HepG2 (cell line): ENCODE results near the gene NTMT2. TPM values are rescaled to one million over a fixed set of nuclear protein-coding genes. Genes with fewer than 3 reads are reported as not detected.
A peak's percentile ranks its signal among the peaks of the same experiment; 100 is the strongest.

Source experiments
- ATAC-seq: fragments of 200-7000 bp; cut with Tn5 transposase; 3 replicates; pipeline ENCODE4 v1.9.1; 2020; ENCODE audit warnings: mild to moderate bottlenecking, moderate library complexity
- BruUV-seq: library from RNA; stranded (reverse); fragments of 400-500 nt; replicated peaks from 2 replicates; lab custom pipeline; 2021; lab: Mats Ljungman, UMichigan
- CTCF ChIA-PET: fragments of 300-600 bp; formaldehyde crosslinking; extraction: SDS; loops from one replicate; lab custom pipeline; 2021; ENCODE audit warnings: low total read pairs, inconsistent platforms, low intra/inter-chr PET ratio; lab: Yijun Ruan, JAX
- POLR2A ChIA-PET: fragments of 350-600 bp; sonication (Branson Sonifier 250); formaldehyde crosslinking; loops from one replicate; lab custom pipeline; 2020; ENCODE audit warnings: antibody characterized with exemption, inconsistent platforms; lab: Yijun Ruan, JAX
- DNase-seq: peaks from one replicate; pipeline ENCODE4 v3.0.0-alpha.2; 2015; ENCODE audit warnings: low spot score
- FAIRE-seq: peaks from 3 replicates; lab custom pipeline; 2011; peaks lifted over from hg19 to GRCh38; lab: Jason Lieb, UNC
- H2AFZ ChIP-seq: one replicate; pipeline ENCODE4 v1.6.1; 2011; ENCODE audit warnings: low read length, inconsistent platforms
- H3K27ac ChIP-seq: fragments of 300-600 bp; 3 replicates; pipeline ENCODE4 v1.8.0; 2011; ENCODE audit warnings: mixed run types, mild to moderate bottlenecking, mixed read lengths, low read length, inconsistent platforms; ENCODE audit not compliant: insufficient read depth; ENCODE audit errors: extremely low read length
- H3K27me3 ChIP-seq, 2 experiments: fragments of 200-600 bp in 1 of 2; 2 replicates in 1 of 2; 3 replicates in 1 of 2; pipeline versions ENCODE4 v1.6.0 to v1.8.0; 2011; ENCODE audit warnings: low read length in 2 of 2, mild to moderate bottlenecking in 2 of 2, moderate library complexity in 2 of 2, inconsistent platforms in 1 of 2; ENCODE audit not compliant: insufficient read depth in 2 of 2, control insufficient read depth in 1 of 2
- H3K36me3 ChIP-seq, 2 experiments: fragments of 200-600 bp in 1 of 2; replicated peaks in 1 of 2; 2 replicates in 1 of 2; 3 replicates in 1 of 2; pipeline versions ENCODE4 v1.5.1 to v1.8.0; 2011; ENCODE audit warnings: low read length in 2 of 2, inconsistent platforms in 1 of 2; ENCODE audit not compliant: insufficient read depth in 2 of 2, control insufficient read depth in 1 of 2
- H3K4me1 ChIP-seq: 2 replicates; pipeline ENCODE4 v1.5.1; 2012; ENCODE audit warnings: low read length, inconsistent platforms; ENCODE audit not compliant: insufficient read depth
- H3K4me2 ChIP-seq: 2 replicates; pipeline ENCODE4 v1.6.0; 2011; ENCODE audit warnings: low read depth, low read length, inconsistent platforms
- H3K4me3 ChIP-seq, 3 experiments: fragments of 200-600 bp in 1 of 3; sonication (generic), shearing (Covaris generic) in 1 of 3; replicated peaks in 1 of 3; 2 replicates each; pipeline ENCODE4 v1.5.1; 2011 to 2016; ENCODE audit warnings: low read length in 3 of 3, inconsistent platforms in 2 of 3, low read depth in 2 of 3, mild to moderate bottlenecking in 2 of 3, control low read depth in 1 of 3, mixed read lengths in 1 of 3; ENCODE audit not compliant: insufficient read depth in 1 of 3
- H3K79me2 ChIP-seq: one replicate; pipeline ENCODE4 v1.6.1; 2011; ENCODE audit warnings: low read length, inconsistent platforms; ENCODE audit not compliant: insufficient read depth
- H3K9ac ChIP-seq: 2 replicates; pipeline ENCODE4 v1.6.0; 2011; ENCODE audit warnings: mild to moderate bottlenecking, low read depth, low read length, inconsistent platforms; ENCODE audit not compliant: insufficient read depth
- H3K9me3 ChIP-seq: 2 replicates; pipeline ENCODE4 v1.5.1; 2012; ENCODE audit warnings: mild to moderate bottlenecking, low read length
- H4K20me1 ChIP-seq: 2 replicates; pipeline ENCODE4 v1.6.0; 2011; ENCODE audit warnings: inconsistent platforms, mild to moderate bottlenecking, low read length, moderate library complexity; ENCODE audit not compliant: insufficient read depth
- ATF1 ChIP-seq: IDR thresholded peaks from 2 replicates; pipeline ENCODE4 v1.6.1; 2016; ENCODE audit warnings: mild to moderate bottlenecking, control low read depth
- ATF7 ChIP-seq, 2 experiments: fragments of 450-650 bp in 1 of 2; sonication (generic) in 1 of 2; formaldehyde crosslinking in 1 of 2; IDR thresholded peaks; 2 replicates each; pipeline versions ENCODE4 v1.4.0 to v1.6.1; 2016 to 2020; ENCODE audit warnings: antibody characterized with exemption in 1 of 2, mild to moderate bottlenecking in 1 of 2, missing genetic modification reagents in 1 of 2
- HMG20B ChIP-seq: conservative IDR thresholded peaks from 2 replicates; pipeline ENCODE4 v1.6.1; 2016; ENCODE audit warnings: missing genetic modification reagents, missing compliant biosample characterization
- HOXA7 ChIP-seq: sonication (generic); formaldehyde crosslinking; IDR thresholded peaks from 2 replicates; pipeline ENCODE4 v1.8.1; 2022; ENCODE audit warnings: mild to moderate bottlenecking, missing genetic modification reagents, moderate library complexity
- MED13 ChIP-seq: sonication (generic); formaldehyde crosslinking; IDR thresholded peaks from 2 replicates; pipeline ENCODE4 v1.5.0; 2020; ENCODE audit warnings: missing genetic modification reagents
- MTF1 ChIP-seq: sonication (generic); formaldehyde crosslinking; IDR thresholded peaks from 2 replicates; pipeline ENCODE4 v1.5.0; 2020; ENCODE audit warnings: missing genetic modification reagents
- NCOA1 ChIP-seq: sonication (generic); formaldehyde crosslinking; IDR thresholded peaks from 2 replicates; pipeline ENCODE4 v1.9.0; 2021; ENCODE audit warnings: missing genetic modification reagents
- NRL ChIP-seq: sonication (generic); formaldehyde crosslinking; IDR thresholded peaks from 2 replicates; pipeline ENCODE4 v1.5.0; 2020; ENCODE audit warnings: missing genetic modification reagents, mild to moderate bottlenecking, moderate library complexity, borderline replicate concordance
- SP5 ChIP-seq: IDR thresholded peaks from 2 replicates; pipeline ENCODE4 v1.6.1; 2016; ENCODE audit warnings: low read depth, borderline replicate concordance
- WIZ ChIP-seq: sonication (generic); formaldehyde crosslinking; IDR thresholded peaks from 2 replicates; pipeline ENCODE4 v1.5.1; 2020; ENCODE audit warnings: mild to moderate bottlenecking, missing genetic modification reagents
- ZNF138 ChIP-seq: sonication (generic); formaldehyde crosslinking; IDR thresholded peaks from 2 replicates; pipeline ENCODE4 v1.5.0; 2020; ENCODE audit warnings: mild to moderate bottlenecking, low read depth, missing genetic modification reagents
- ZNF510 ChIP-seq: sonication (generic); formaldehyde crosslinking; IDR thresholded peaks from 2 replicates; pipeline ENCODE4 v1.4.0; 2020; ENCODE audit warnings: low read depth, mild to moderate bottlenecking, missing genetic modification reagents
- ZNF543 ChIP-seq: sonication (generic); formaldehyde crosslinking; IDR thresholded peaks from 2 replicates; pipeline ENCODE4 v1.4.0; 2020; ENCODE audit warnings: mild to moderate bottlenecking, missing genetic modification reagents
- ZNF564 ChIP-seq: sonication (generic); formaldehyde crosslinking; IDR thresholded peaks from 2 replicates; pipeline ENCODE4 v1.8.1; 2023; ENCODE audit warnings: mild to moderate bottlenecking, missing genetic modification reagents
- ZNF839 ChIP-seq: sonication (generic); formaldehyde crosslinking; IDR thresholded peaks from 2 replicates; pipeline ENCODE4 v1.4.0; 2020; ENCODE audit warnings: missing genetic modification reagents, mild to moderate bottlenecking, borderline replicate concordance
- WGBS: methylation state at CpG from one replicate; pipeline ENCODE4 v1.1.6; 2017; ENCODE audit warnings: low lambda C conversion rate; 5-methylcytosine and 5-hydroxymethylcytosine counted together
- in situ Hi-C: cut with HindIII; loops from 2 replicates; pipeline ENCODE4 v1.10.0; 2017; ENCODE audit warnings: low pct_unique_long_range_greater_than_20kb; ENCODE audit not compliant: extremely low pct_ligation_motif_present
- intact Hi-C: fragments of 100-400 bp; cut with micrococcal nuclease; formaldehyde crosslinking; loops from one replicate; pipeline ENCODE4 v1.10.0; 2022; ENCODE audit not compliant: unreplicated experiment
- polyA plus RNA-seq, 8 experiments: library from polyadenylated mRNA; depleted of rRNA in 3 of 8; stranded (reverse) in 7 of 8; unstranded in 1 of 8; fragments of >200 nt; fragmentation: Illumina TruSeq in 4 of 8; extraction: Trizol in 4 of 8; gene quantifications; 2 replicates each; pipeline versions ENCODE4 v1.2.1 to v1.2.3, GENCODE V29; 2011 to 2016; ENCODE audit warnings: low read depth in 4 of 8, missing spikeins in 1 of 8, mixed read lengths in 1 of 8; ENCODE audit not compliant: insufficient read depth in 1 of 8
- total RNA-seq, 5 experiments: library from RNA; depleted of rRNA; stranded (reverse); fragments of >200 nt; fragmentation: Illumina TruSeq; extraction: Trizol; gene quantifications; 2 replicates each; pipeline ENCODE4 v1.2.3, GENCODE V29; 2016; ENCODE audit warnings: low read depth in 1 of 5
- TF ChIP-seq, protein P1 (sequence below): sonication (generic); formaldehyde crosslinking; IDR thresholded peaks from 2 replicates; pipeline ENCODE4 v1.5.0; 2020; ENCODE audit warnings: missing genetic modification reagents, mild to moderate bottlenecking, borderline replicate concordance
- TF ChIP-seq, protein P2 (sequence below): sonication (generic); formaldehyde crosslinking; IDR thresholded peaks from 2 replicates; pipeline ENCODE4 v1.8.0; 2022; ENCODE audit warnings: missing genetic modification reagents, mild to moderate bottlenecking, moderate library complexity, borderline replicate concordance

The NTMT2 gene
- total and polyA plus RNA-seq, 2 of the 13 experiments (the other 11 are each of a cell fraction or from before 2014, with no cell fraction given) = not detected

DNA sequence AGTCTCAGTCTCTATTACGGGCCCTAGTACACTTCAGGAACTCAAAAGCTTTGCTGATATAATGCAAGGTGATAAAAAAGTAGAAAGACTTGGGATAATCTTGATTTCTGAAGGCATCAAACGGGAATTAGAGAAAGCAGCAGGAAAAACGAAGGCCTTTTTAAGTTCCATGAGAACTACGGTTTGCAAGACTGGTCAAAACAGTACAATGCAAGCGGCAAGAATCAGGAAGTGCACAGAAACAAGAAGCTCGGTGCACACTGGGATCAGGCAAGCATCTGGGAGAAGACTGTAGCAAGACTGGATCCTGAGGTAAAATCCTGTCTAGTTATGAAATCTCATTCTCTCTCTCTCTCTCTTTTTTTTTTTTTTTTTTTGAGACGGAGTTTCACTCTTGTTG lies 28.6 kb downstream of the NTMT2 start:
- H3K27ac ChIP-seq = no peak overlapping the region
- WGBS = 7% methylated on average over 7 of the region's 7 CpGs
- peak overlapping the region; percentile 77 for H2AFZ ChIP-seq
- no TSS peak for BruUV-seq
- DNase-seq (no peak), FAIRE-seq (no peak), ATAC-seq (no peak)
- intact Hi-C loops = no loop called here
- H3K36me3 ChIP-seq = no peaks in the 10 kb centered on the region
- no peak overlapping the region for H3K9ac ChIP-seq
- TF ChIP-seq NRL (CRISPR knock-in tag) = no peak
- no peak for TF ChIP-seq WIZ (CRISPR knock-in tag)
- no peak for TF ChIP-seq ZNF138 (CRISPR knock-in tag)
- TF ChIP-seq NCOA1 (CRISPR knock-in tag) = no peak
- TF ChIP-seq HMG20B (CRISPR knock-in tag) = no peak
- no peak for TF ChIP-seq HOXA7 (CRISPR knock-in tag)
- H3K4me1 ChIP-seq = no peaks in the 10 kb centered on the region
- H3K9me3 ChIP-seq = no peaks in the 10 kb centered on the region
- in situ Hi-C loops = no loop called here
- ChIA-PET CTCF (no interaction called here), POLR2A (no interaction called here)
- H3K4me2 ChIP-seq = no peak overlapping the region
- no peaks in the 10 kb centered on the region for H3K27me3 ChIP-seq
- H3K79me2 ChIP-seq = no peaks in the 10 kb centered on the region
- no peaks in the 10 kb centered on the region for H4K20me1 ChIP-seq
- no peak overlapping the region for H3K4me3 ChIP-seq

DNA sequence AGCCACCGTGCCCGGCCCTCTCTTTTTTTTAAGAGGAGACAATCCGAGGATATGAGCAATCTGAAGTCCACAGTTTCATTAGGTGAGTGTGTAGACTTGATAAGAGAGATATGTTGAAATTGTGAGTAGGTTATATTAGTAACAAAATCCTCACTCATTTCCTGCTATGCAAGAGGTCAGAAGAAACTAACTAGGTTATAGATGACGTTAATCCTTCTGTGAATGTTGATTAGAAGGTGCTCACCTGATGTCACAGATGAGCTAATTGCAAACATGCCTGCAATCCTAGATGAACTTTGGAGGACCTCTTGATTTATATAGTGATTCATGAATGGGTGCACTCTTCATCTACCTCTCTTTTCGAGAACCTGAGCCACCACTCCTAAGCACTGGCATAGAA lies 29.3 kb downstream of the NTMT2 start:
- ChIA-PET CTCF (no interaction called here), POLR2A (no interaction called here)
- no peak for ATAC-seq
- no peak overlapping the region for H3K4me3 ChIP-seq
- FAIRE-seq = no peak
- intact Hi-C loops = no loop called here
- H3K9ac ChIP-seq = no peak overlapping the region
- no TSS peak for BruUV-seq
- H3K4me2 ChIP-seq = no peak overlapping the region
- DNase-seq = no peak
- no peak overlapping the region for H3K27ac ChIP-seq
- no peaks in the 10 kb centered on the region for H4K20me1 ChIP-seq
- H2AFZ ChIP-seq = no peak overlapping the region
- in situ Hi-C loops = no loop called here
- no peaks in the 10 kb centered on the region for H3K9me3 ChIP-seq
- no peaks in the 10 kb centered on the region for H3K4me1 ChIP-seq
- no peak for TF ChIP-seq MTF1 (CRISPR knock-in tag)
- TF ChIP-seq ZNF839 = no peak
- TF ChIP-seq, protein P1, sequence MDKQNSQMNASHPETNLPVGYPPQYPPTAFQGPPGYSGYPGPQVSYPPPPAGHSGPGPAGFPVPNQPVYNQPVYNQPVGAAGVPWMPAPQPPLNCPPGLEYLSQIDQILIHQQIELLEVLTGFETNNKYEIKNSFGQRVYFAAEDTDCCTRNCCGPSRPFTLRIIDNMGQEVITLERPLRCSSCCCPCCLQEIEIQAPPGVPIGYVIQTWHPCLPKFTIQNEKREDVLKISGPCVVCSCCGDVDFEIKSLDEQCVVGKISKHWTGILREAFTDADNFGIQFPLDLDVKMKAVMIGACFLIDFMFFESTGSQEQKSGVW (CRISPR knock-in tag) = no peak
- TF ChIP-seq, protein P2, sequence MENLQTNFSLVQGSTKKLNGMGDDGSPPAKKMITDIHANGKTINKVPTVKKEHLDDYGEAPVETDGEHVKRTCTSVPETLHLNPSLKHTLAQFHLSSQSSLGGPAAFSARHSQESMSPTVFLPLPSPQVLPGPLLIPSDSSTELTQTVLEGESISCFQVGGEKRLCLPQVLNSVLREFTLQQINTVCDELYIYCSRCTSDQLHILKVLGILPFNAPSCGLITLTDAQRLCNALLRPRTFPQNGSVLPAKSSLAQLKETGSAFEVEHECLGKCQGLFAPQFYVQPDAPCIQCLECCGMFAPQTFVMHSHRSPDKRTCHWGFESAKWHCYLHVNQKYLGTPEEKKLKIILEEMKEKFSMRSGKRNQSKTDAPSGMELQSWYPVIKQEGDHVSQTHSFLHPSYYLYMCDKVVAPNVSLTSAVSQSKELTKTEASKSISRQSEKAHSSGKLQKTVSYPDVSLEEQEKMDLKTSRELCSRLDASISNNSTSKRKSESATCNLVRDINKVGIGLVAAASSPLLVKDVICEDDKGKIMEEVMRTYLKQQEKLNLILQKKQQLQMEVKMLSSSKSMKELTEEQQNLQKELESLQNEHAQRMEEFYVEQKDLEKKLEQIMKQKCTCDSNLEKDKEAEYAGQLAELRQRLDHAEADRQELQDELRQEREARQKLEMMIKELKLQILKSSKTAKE (CRISPR knock-in tag) = no peak
- no peak for TF ChIP-seq ZNF564 (CRISPR knock-in tag)
- no peak for TF ChIP-seq ATF7 (IDR thresholded peaks at IDR 0.05)
- TF ChIP-seq ATF7 (CRISPR knock-in tag; IDR thresholded peaks at IDR 0.05) = no peak
- TF ChIP-seq ATF1 = no peak
- no peak for TF ChIP-seq MED13 (CRISPR knock-in tag)
- TF ChIP-seq ZNF543 (CRISPR knock-in tag) = no peak
- no peak for TF ChIP-seq SP5 (CRISPR knock-in tag)
- TF ChIP-seq ZNF510 (CRISPR knock-in tag) = no peak
- no peaks in the 10 kb centered on the region for H3K36me3 ChIP-seq
- no peaks in the 10 kb centered on the region for H3K27me3 ChIP-seq
- WGBS = 4% methylated on average over 5 of the region's 5 CpGs
- H3K79me2 ChIP-seq = no peaks in the 10 kb centered on the region
